Psoas muscle (tissue), 8 donors: Measurements from ENCODE around the gene SDCBP2. TPM values are rescaled to one million over a fixed set of nuclear protein-coding genes. Genes with fewer than 3 reads are reported as not detected.

Experiments
- ATAC-seq, 4 donors: fragments of 200-7000 bp; cut with Tn5 transposase; one replicate each; pipeline ENCODE4 v1.9.1; 2020; ENCODE audit warnings: moderate library complexity in 3 of 4, mild to moderate bottlenecking in 2 of 4
- DNase-seq, 2 donors: peaks; one replicate each; pipeline ENCODE4 v3.0.0-alpha.2; 2020
- H3K27ac ChIP-seq: fragments of 200-600 bp; one replicate; pipeline ENCODE4 v1.8.0; 2022
- H3K27me3 ChIP-seq, 3 donors: fragments of 200-600 bp in 1 of 3; one replicate each; pipeline versions ENCODE4 v1.6.1 to v1.8.0; 2013 to 2022; ENCODE audit warnings: low read length in 2 of 3, mild to moderate bottlenecking in 2 of 3, moderate library complexity in 1 of 3; ENCODE audit not compliant: insufficient read depth in 3 of 3
- H3K36me3 ChIP-seq, 2 donors: fragments of 200-600 bp in 1 of 2; one replicate each; pipeline versions ENCODE4 v1.6.1 to v1.8.0; 2013 to 2022; ENCODE audit warnings: low read depth in 1 of 2, mild to moderate bottlenecking in 1 of 2, moderate library complexity in 1 of 2; ENCODE audit not compliant: insufficient read depth in 1 of 2
- H3K4me1 ChIP-seq: fragments of 200-600 bp; one replicate; pipeline ENCODE4 v1.8.0; 2022
- H3K4me3 ChIP-seq: fragments of 200-600 bp; one replicate; pipeline ENCODE4 v1.8.0; 2022; ENCODE audit warnings: mild to moderate bottlenecking
- H3K9me3 ChIP-seq: fragments of 200-600 bp; one replicate; pipeline ENCODE4 v1.8.0; 2022
- CTCF ChIP-seq: fragments of 200-600 bp; IDR thresholded peaks from one replicate; pipeline ENCODE4 v1.8.0; 2022; ENCODE audit warnings: antibody characterized with exemption
- WGBS, 3 donors: extraction: QIAGEN DNeasy Blood & Tissue Kit; methylation state at CpG; one replicate each; pipeline versions ENCODE4 v1.1.6 to v1.1.7; 2013; 5-methylcytosine and 5-hydroxymethylcytosine counted together
- intact Hi-C, 2 donors: fragments of 100-400 bp; cut with DNase I; formaldehyde crosslinking; loops; one replicate each; pipeline versions ENCODE4 v1.11.0 to v1.14.2; 2022
- polyA plus RNA-seq, 3 donors: library from polyadenylated mRNA; stranded (reverse); fragments of 200-250 nt; gene quantifications; one replicate each; pipeline ENCODE4 v1.2.3, GENCODE V29; 2013
- total RNA-seq, 4 donors: library from RNA; stranded (reverse); fragmentation: NEBNext Ultra II Directional in 2 of 4; extraction: Animal tissue kit (Norgen Biotek cat#: 25700) in 2 of 4; gene quantifications; one replicate each; pipeline versions ENCODE4 v1.2.1 to v1.2.4, GENCODE V29; 2021 to 2023
- donor health status: healthy with polysubstance abuse.
- donor health status: DM: no; HTN: no; CAD: no; lungs with moderate emphysema.
- donor health status: Bipolar disorder and iron deficiency.
- donor health status: healthy.
- donor health status: DM: yes; HTN: yes; CAD: no.
- donor health status: DM: no; HTN: no; CAD: no.
- donor health status: DM: no; HTN: no; CAD: no.
- donor health status: DM: yes; HTN: yes; CAD: no.

Gene SDCBP2
- total and polyA plus RNA-seq, 7 donors: 1.6 to 10.5 (median 2.0) TPM

GRCh38 chr20:1357921-1358671 lies 29.2 kb upstream of the SDCBP2 start:
- Histone ChIP-seq H3K9me3 (no peaks in the 10 kb centered on the region), H3K4me1 (no peaks in the 10 kb centered on the region), H3K36me3 (peaks cover 0 to 22% of the 10 kb centered on the region in 2 donors), H3K27ac (no peak overlapping the region), H3K4me3 (no peak overlapping the region), H3K27me3 (no peaks in the 10 kb centered on the region)
- ATAC-seq (no peak), DNase-seq (no peak)
- intact Hi-C loops: no loop called here
- WGBS, 3 donors: 94 to 96% (median 95%) methylated on average over 9 of the region's 9 CpGs
- TF ChIP-seq CTCF: no peak

- Histone ChIP-seq H3K9me3 (no peaks in the 10 kb centered on the region), H3K27me3 (no peaks in the 10 kb centered on the region), H3K36me3 (peaks cover 0 to 20% of the 10 kb centered on the region in 2 donors), H3K4me3 (no peak overlapping the region), H3K4me1 (no peaks in the 10 kb centered on the region), H3K27ac (no peak overlapping the region)
- TF ChIP-seq CTCF: no peak
- ATAC-seq: no peak
- intact Hi-C loops: no loop called here
- no peak for DNase-seq
Observed at GRCh38 chr20:1353956-1354355, 25.0 kb upstream of the SDCBP2 start.

GRCh38 chr20:1346315-1346969 lies 17.5 kb upstream of the SDCBP2 start:
- ATAC-seq (no peak), DNase-seq (no peak)
- intact Hi-C loops: no loop called here
- 91 to 98% (median 94%) methylated on average over 2 of the region's 2 CpGs for WGBS, 3 donors
- no peak for TF ChIP-seq CTCF
- Histone ChIP-seq H3K9me3 (no peaks in the 10 kb centered on the region), H3K4me3 (no peak overlapping the region), H3K27ac (no peak overlapping the region), H3K4me1 (peaks cover 5% of the 10 kb centered on the region), H3K36me3 (peaks cover 0 to 8% of the 10 kb centered on the region in 2 donors), H3K27me3 (no peaks in the 10 kb centered on the region)

GRCh38 chr20:1345756-1346093 lies 16.8 kb upstream of the SDCBP2 start:
- peaks cover 0 to 5% of the 10 kb centered on the region in 2 donors for H3K36me3 ChIP-seq
- H3K27ac ChIP-seq: no peak overlapping the region
- peaks cover 5% of the 10 kb centered on the region for H3K4me1 ChIP-seq
- no peak for TF ChIP-seq CTCF
- intact Hi-C loops: no loop called here
- no peak overlapping the region for H3K4me3 ChIP-seq
- no peak for DNase-seq
- 81 to 97% (median 93%) methylated on average over 1 of the region's 1 CpG for WGBS, 3 donors
- no peaks in the 10 kb centered on the region for H3K9me3 ChIP-seq
- no peak for ATAC-seq
- no peaks in the 10 kb centered on the region for H3K27me3 ChIP-seq
